ENCODE measurements around the gene DKK3. TPM values are rescaled to one million over a fixed set of nuclear protein-coding genes. Genes with fewer than 3 reads are reported as not detected.

DKK3 gene
- total and polyA plus RNA-seq, 4 donors, result 202 to 464 (median 417) TPM

- Histone ChIP-seq H3K9me3 (ENCODE audit: control insufficient read depth, insufficient read depth, low read length) (no peaks in the 10 kb centered on the region), H3K27ac (ENCODE audit: low read depth, low read length) (no peak overlapping the region), H3K27me3 (ENCODE audit: control insufficient read depth, insufficient read depth, low read length) (no peaks in the 10 kb centered on the region), H3K36me3 (ENCODE audit: control insufficient read depth, insufficient read depth, low read length) (no peaks in the 10 kb centered on the region), H3K4me3 (ENCODE audit: low read depth, low read length) (no peak overlapping the region), H3K4me1 (ENCODE audit: control insufficient read depth, insufficient read depth, low read length) (peaks cover 14% of the 10 kb centered on the region)
- 67% methylated on average over 2 of the region's 4 CpGs for WGBS (ENCODE audit: insufficient coverage)
- peak in 2 of 6 donors; percentile 51 to 57 for DNase-seq (ENCODE audit: low read depth in 4 of 6, low spot score in 6 of 6)
These were observed 23.6 kb upstream of the DKK3 start for GRCh38 chr11:12031856-12032544.

GRCh38 chr11:12029738-12030363, 21.4 kb upstream of the DKK3 start:
- no peak for DNase-seq (ENCODE audit: low read depth in 4 of 6, low spot score in 6 of 6)
- peak overlapping the region; percentile 12 for H3K27ac ChIP-seq (ENCODE audit: low read depth, low read length)
- 60% methylated on average over 1 of the region's 5 CpGs for WGBS (ENCODE audit: insufficient coverage)
- H3K4me3 ChIP-seq (ENCODE audit: low read depth, low read length), result no peak overlapping the region
- peaks cover 14% of the 10 kb centered on the region for H3K4me1 ChIP-seq (ENCODE audit: control insufficient read depth, insufficient read depth, low read length)
- no peaks in the 10 kb centered on the region for H3K36me3 ChIP-seq (ENCODE audit: control insufficient read depth, insufficient read depth, low read length)
- H3K9me3 ChIP-seq (ENCODE audit: control insufficient read depth, insufficient read depth, low read length), result no peaks in the 10 kb centered on the region
- H3K27me3 ChIP-seq (ENCODE audit: control insufficient read depth, insufficient read depth, low read length), result no peaks in the 10 kb centered on the region

DNA sequence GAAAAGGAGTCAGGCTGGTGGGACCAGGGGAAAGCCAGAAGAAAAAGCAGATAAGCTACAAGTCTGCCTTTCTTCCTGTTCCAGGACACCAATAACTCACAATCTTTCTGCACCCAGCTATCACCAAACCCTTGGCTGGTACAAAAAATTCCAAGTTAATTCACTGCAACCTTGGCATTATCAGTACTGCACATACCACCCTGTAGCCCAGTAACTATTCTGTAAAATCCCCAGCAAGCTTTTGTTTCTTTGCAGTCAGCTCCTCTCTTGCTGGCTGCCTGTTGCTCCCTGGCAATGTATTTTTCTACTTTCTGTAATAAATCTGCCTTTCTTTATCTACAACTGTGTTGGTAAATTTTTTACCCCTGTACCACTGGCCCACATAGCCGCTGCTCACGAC, 20.7 kb upstream of the DKK3 start:
- DNase-seq (ENCODE audit: low read depth in 4 of 6, low spot score in 6 of 6), result peak in 1 of 6 donors; percentile 52
- Histone ChIP-seq H3K27me3 (ENCODE audit: control insufficient read depth, insufficient read depth, low read length) (no peaks in the 10 kb centered on the region), H3K27ac (ENCODE audit: low read depth, low read length) (no peak overlapping the region), H3K9me3 (ENCODE audit: control insufficient read depth, insufficient read depth, low read length) (no peaks in the 10 kb centered on the region), H3K4me1 (ENCODE audit: control insufficient read depth, insufficient read depth, low read length) (peaks cover 14% of the 10 kb centered on the region), H3K4me3 (ENCODE audit: low read depth, low read length) (no peak overlapping the region), H3K36me3 (ENCODE audit: control insufficient read depth, insufficient read depth, low read length) (no peaks in the 10 kb centered on the region)
- WGBS (ENCODE audit: insufficient coverage), result no CpG with 5 or more reads among the region's 2 CpGs

DNA sequence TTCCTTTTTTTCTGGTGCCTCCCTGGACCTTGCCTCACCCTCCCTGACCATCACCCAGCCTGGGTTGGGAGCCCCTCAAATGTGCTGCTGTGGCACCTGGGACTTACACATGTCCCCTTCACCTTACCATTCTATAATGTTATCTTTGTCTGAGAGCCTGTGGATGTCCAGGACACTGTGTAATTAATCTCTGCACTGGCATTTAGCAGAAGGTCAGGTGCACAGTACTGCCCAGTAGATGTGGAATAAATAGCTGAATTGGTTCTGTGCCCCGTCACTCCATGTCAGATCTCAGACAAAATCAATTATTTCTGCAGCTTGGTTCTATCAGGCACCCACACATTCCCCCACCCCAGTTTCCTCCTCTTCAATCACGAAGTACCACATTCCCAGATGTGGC, 19.9 kb upstream of the DKK3 start:
- H3K27ac ChIP-seq (ENCODE audit: low read depth, low read length), result no peak overlapping the region
- DNase-seq (ENCODE audit: low read depth in 4 of 6, low spot score in 6 of 6), result no peak
- WGBS (ENCODE audit: insufficient coverage), result no CpG with 5 or more reads among the region's 2 CpGs

DNA sequence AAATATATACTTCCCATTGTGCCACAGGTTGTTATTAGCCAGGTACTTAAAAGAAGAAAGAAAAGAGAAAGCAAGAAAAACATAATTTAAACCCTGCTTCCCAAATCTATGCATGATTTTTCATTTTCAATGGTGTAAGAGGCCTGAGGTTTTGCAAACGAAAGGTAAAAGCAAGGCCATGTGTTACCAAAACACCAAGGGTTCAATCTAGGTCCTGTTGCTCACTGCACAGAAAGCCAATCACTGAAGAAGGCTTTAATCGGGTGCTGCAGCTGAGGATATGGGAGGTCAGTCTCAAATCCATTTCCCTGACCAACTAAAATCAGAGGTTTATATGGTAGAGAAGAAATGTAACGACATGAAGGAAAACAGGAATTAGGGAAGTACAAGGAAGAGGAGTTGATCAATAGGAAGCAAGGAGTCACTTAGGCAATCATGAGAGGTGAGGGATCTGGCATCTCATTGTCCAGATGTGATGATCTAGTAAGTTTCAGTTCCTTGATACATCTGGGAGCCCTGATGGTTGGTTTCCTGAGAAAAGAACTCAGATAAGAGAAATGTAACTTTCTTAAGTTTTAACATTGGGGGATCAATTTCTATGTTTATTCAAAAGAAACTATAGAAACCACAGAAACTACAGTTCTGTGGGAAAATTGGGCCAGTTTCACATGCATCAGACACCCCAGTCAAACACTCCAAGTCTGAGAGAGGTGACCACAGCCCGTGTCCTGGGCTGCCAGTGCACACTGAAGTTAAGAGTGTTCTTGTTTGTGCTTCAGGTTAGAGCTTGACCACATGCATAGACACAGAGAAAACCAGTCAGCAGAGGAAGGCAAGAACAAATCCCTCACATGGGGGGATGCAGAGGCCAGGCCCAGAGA, 18.1 kb upstream of the DKK3 start:
- 94% methylated on average over 2 of the region's 4 CpGs for WGBS (ENCODE audit: insufficient coverage)
- Histone ChIP-seq H3K27ac (ENCODE audit: low read depth, low read length) (no peak overlapping the region), H3K9me3 (ENCODE audit: control insufficient read depth, insufficient read depth, low read length) (no peaks in the 10 kb centered on the region), H3K4me1 (ENCODE audit: control insufficient read depth, insufficient read depth, low read length) (peaks cover 9% of the 10 kb centered on the region), H3K36me3 (ENCODE audit: control insufficient read depth, insufficient read depth, low read length) (no peaks in the 10 kb centered on the region), H3K27me3 (ENCODE audit: control insufficient read depth, insufficient read depth, low read length) (no peaks in the 10 kb centered on the region), H3K4me3 (ENCODE audit: low read depth, low read length) (no peak overlapping the region)
- no peak for DNase-seq (ENCODE audit: low read depth in 4 of 6, low spot score in 6 of 6)

More for the DNA sequence above, 19.9 kb upstream of the DKK3 start:
- Histone ChIP-seq H3K9me3 (ENCODE audit: control insufficient read depth, insufficient read depth, low read length) (no peaks in the 10 kb centered on the region), H3K4me1 (ENCODE audit: control insufficient read depth, insufficient read depth, low read length) (peaks cover 14% of the 10 kb centered on the region), H3K36me3 (ENCODE audit: control insufficient read depth, insufficient read depth, low read length) (no peaks in the 10 kb centered on the region), H3K4me3 (ENCODE audit: low read depth, low read length) (no peak overlapping the region), H3K27me3 (ENCODE audit: control insufficient read depth, insufficient read depth, low read length) (no peaks in the 10 kb centered on the region)

DNA sequence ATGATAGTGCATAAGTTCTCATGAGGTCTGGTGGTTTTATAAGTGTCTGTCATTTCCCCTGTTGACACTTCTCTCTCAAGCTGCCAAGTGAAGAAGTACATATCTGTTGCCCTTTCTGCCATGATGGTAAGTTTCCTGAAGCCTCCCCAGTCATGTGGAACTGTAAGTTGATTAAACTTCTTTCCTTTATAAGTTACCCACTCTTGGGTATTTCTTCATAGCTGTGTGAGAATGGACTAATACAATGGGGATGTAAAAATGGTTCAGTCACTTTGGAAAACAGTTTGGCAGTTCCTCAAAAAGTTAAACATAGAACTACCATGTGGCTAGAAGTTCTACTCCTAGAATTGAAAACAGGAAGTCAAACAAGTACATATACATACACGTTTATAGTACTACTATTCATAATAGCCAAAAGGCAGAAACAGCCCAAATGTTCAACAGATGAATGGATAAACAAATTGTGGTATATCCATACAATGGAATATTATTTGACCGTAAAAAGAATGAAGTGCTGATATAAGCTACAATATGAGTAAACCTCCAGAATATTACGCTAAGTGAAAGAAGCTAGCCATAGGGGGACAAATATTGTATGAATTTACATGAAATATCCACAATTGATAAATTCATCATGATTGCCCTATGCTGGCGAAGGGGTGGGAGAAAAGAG, 16.0 kb upstream of the DKK3 start:
- DNase-seq (ENCODE audit: low read depth in 4 of 6, low spot score in 6 of 6), result no peak
- no peak overlapping the region for H3K4me3 ChIP-seq (ENCODE audit: low read depth, low read length)
- no peaks in the 10 kb centered on the region for H3K27me3 ChIP-seq (ENCODE audit: control insufficient read depth, insufficient read depth, low read length)
- no peaks in the 10 kb centered on the region for H3K9me3 ChIP-seq (ENCODE audit: control insufficient read depth, insufficient read depth, low read length)
- peaks cover 11% of the 10 kb centered on the region for H3K4me1 ChIP-seq (ENCODE audit: control insufficient read depth, insufficient read depth, low read length)
- H3K27ac ChIP-seq (ENCODE audit: low read depth, low read length), result no peak overlapping the region
- no CpG with 5 or more reads among the region's 4 CpGs for WGBS (ENCODE audit: insufficient coverage)
- H3K36me3 ChIP-seq (ENCODE audit: control insufficient read depth, insufficient read depth, low read length), result no peaks in the 10 kb centered on the region

DNA sequence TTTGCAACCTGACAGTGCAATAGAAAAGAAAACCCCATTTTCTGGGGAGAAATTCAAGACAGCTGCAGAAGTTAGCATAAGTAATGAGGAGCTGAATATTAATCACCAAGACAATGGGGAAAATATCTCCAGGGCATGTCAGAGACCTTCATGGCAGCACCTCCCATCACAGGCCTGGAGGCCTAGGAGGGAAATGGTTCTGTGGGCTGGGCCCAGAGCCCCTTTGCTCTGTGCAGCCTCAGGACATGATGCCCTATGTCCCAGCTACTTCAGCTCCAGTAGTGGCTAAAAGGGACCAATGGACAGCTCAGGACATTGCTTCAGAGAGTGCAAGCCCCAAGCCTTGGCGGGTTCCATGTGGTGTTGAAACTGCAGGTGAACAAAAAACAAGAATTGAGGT, 14.6 kb upstream of the DKK3 start:
- H3K4me3 ChIP-seq (ENCODE audit: low read depth, low read length), result no peak overlapping the region
- H3K27me3 ChIP-seq (ENCODE audit: control insufficient read depth, insufficient read depth, low read length), result no peaks in the 10 kb centered on the region
- H3K27ac ChIP-seq (ENCODE audit: low read depth, low read length), result no peak overlapping the region
- H3K4me1 ChIP-seq (ENCODE audit: control insufficient read depth, insufficient read depth, low read length), result peaks cover 13% of the 10 kb centered on the region
- no peak for DNase-seq (ENCODE audit: low read depth in 4 of 6, low spot score in 6 of 6)
- no peaks in the 10 kb centered on the region for H3K36me3 ChIP-seq (ENCODE audit: control insufficient read depth, insufficient read depth, low read length)
- 100% methylated on average over 1 of the region's 1 CpG for WGBS (ENCODE audit: insufficient coverage)
- H3K9me3 ChIP-seq (ENCODE audit: control insufficient read depth, insufficient read depth, low read length), result no peaks in the 10 kb centered on the region

DNA sequence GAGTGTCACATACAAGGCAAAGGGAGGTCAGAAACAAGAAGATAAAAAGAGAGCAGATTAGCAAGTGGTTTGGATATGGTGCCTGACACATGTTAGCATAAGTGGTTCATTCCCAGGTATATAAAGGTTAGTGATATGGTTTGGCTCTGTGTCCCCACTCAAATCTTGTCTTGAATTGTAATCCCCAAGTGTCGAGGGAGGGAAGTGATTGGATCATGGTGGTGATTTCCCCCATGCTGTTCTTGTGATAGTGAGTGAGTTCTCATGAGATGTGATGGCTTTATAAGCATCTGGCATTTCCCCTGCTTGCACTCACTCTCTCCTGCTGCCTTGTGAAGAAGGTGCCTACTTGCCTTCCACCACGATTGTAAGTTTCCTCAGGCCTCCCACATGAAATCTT, 12.1 kb upstream of the DKK3 start:
- Histone ChIP-seq H3K4me1 (ENCODE audit: control insufficient read depth, insufficient read depth, low read length) (peaks cover 7% of the 10 kb centered on the region), H3K9me3 (ENCODE audit: control insufficient read depth, insufficient read depth, low read length) (no peaks in the 10 kb centered on the region), H3K36me3 (ENCODE audit: control insufficient read depth, insufficient read depth, low read length) (no peaks in the 10 kb centered on the region), H3K27ac (ENCODE audit: low read depth, low read length) (peak overlapping the region; percentile 86), H3K4me3 (ENCODE audit: low read depth, low read length) (no peak overlapping the region), H3K27me3 (ENCODE audit: control insufficient read depth, insufficient read depth, low read length) (no peaks in the 10 kb centered on the region)
- no CpG with 5 or more reads among the region's 2 CpGs for WGBS (ENCODE audit: insufficient coverage)
- no peak for DNase-seq (ENCODE audit: low read depth in 4 of 6, low spot score in 6 of 6)

- no peak for DNase-seq (ENCODE audit: low read depth in 4 of 6, low spot score in 6 of 6)
- peak overlapping the region; percentile 86 for H3K27ac ChIP-seq (ENCODE audit: low read depth, low read length)
- H3K4me3 ChIP-seq (ENCODE audit: low read depth, low read length), result no peak overlapping the region
These were observed 11.5 kb upstream of the DKK3 start for GRCh38 chr11:12019866-12020416.

More at GRCh38 chr11:12019866-12020416, 11.5 kb upstream of the DKK3 start:
- peaks cover 7% of the 10 kb centered on the region for H3K4me1 ChIP-seq (ENCODE audit: control insufficient read depth, insufficient read depth, low read length)
- H3K36me3 ChIP-seq (ENCODE audit: control insufficient read depth, insufficient read depth, low read length), result no peaks in the 10 kb centered on the region
- H3K27me3 ChIP-seq (ENCODE audit: control insufficient read depth, insufficient read depth, low read length), result no peaks in the 10 kb centered on the region
- no peaks in the 10 kb centered on the region for H3K9me3 ChIP-seq (ENCODE audit: control insufficient read depth, insufficient read depth, low read length)
- WGBS (ENCODE audit: insufficient coverage), result 100% methylated on average over 1 of the region's 3 CpGs
